Fibroblast of lung (primary cell): ENCODE data around the gene CYP27B1. TPM values are rescaled to one million over a fixed set of nuclear protein-coding genes. Genes with fewer than 3 reads are reported as not detected.
A peak's percentile ranks its signal among the peaks of the same experiment; 100 is the strongest.

Experiments
- DNase-seq, 2 donors: peaks; one replicate each; pipeline versions ENCODE4 v3.0.0 to v3.0.0-alpha.2; 2010; ENCODE audit warnings: low read depth in 2 of 2
- H2AFZ ChIP-seq: 2 replicates; pipeline ENCODE4 v1.5.1; 2012; ENCODE audit warnings: low read length, control low read depth, inconsistent platforms
- H3K27ac ChIP-seq: 2 replicates; pipeline ENCODE4 v1.5.1; 2011; ENCODE audit warnings: low read length, control low read depth; ENCODE audit not compliant: insufficient read depth
- H3K27me3 ChIP-seq: 2 replicates; pipeline ENCODE4 v1.5.1; 2011; ENCODE audit warnings: mild to moderate bottlenecking, low read length; ENCODE audit not compliant: control insufficient read depth, insufficient read depth
- H3K36me3 ChIP-seq: 2 replicates; pipeline ENCODE4 v1.5.1; 2011; ENCODE audit warnings: low read length; ENCODE audit not compliant: control insufficient read depth, insufficient read depth
- H3K4me1 ChIP-seq: 2 replicates; pipeline ENCODE4 v1.5.1; 2011; ENCODE audit warnings: low read length; ENCODE audit not compliant: control insufficient read depth, insufficient read depth; ENCODE audit errors: extremely low read depth
- H3K4me2 ChIP-seq: 2 replicates; pipeline ENCODE4 v1.5.1; 2011; ENCODE audit warnings: low read length, control low read depth; ENCODE audit not compliant: insufficient read depth; ENCODE audit errors: extremely low read depth
- H3K4me3 ChIP-seq, 4 experiments: fragments of 200-600 bp in 1 of 4; sonication (generic) in 1 of 4; replicated peaks in 1 of 4; 2 replicates each; pipeline ENCODE4 v1.5.1; 2011 to 2016; ENCODE audit warnings: low read length in 4 of 4, low read depth in 3 of 4, mild to moderate bottlenecking in 3 of 4, control low read depth in 2 of 4, inconsistent platforms in 1 of 4, mixed read lengths in 1 of 4; ENCODE audit not compliant: insufficient read depth in 1 of 4; ENCODE audit errors: control extremely low read depth in 1 of 4
- H3K79me2 ChIP-seq: 2 replicates; pipeline ENCODE4 v1.5.1; 2012; ENCODE audit warnings: mild to moderate bottlenecking, low read length, inconsistent platforms; ENCODE audit not compliant: control insufficient read depth, insufficient read depth
- H3K9ac ChIP-seq: 2 replicates; pipeline ENCODE4 v1.5.1; 2011; ENCODE audit warnings: mild to moderate bottlenecking, low read length, control low read depth; ENCODE audit not compliant: insufficient read depth
- H3K9me3 ChIP-seq: 2 replicates; pipeline ENCODE4 v1.5.1; 2012; ENCODE audit warnings: low read depth, low read length; ENCODE audit not compliant: control insufficient read depth, insufficient read depth
- H4K20me1 ChIP-seq: 2 replicates; pipeline ENCODE4 v1.5.1; 2011; ENCODE audit warnings: low read length; ENCODE audit not compliant: control insufficient read depth, insufficient read depth; ENCODE audit errors: extremely low read depth
- EZH2 ChIP-seq: IDR thresholded peaks from 2 replicates; pipeline ENCODE4 v1.5.1; 2012; ENCODE audit warnings: low read length, control low read depth, mild to moderate bottlenecking; ENCODE audit errors: missing control alignments
- polyA plus RNA-seq, 2 donors: library from polyadenylated mRNA; depleted of rRNA in 1 of 2; stranded (reverse) in 1 of 2; unstranded in 1 of 2; fragments of >200 nt; gene quantifications; 2 replicates each; pipeline ENCODE4 v1.2.1, GENCODE V29; 2011 to 2012; ENCODE audit warnings: missing spikeins in 1 of 2
- total RNA-seq: library from RNA; depleted of rRNA; stranded (reverse); fragments of >200 nt; gene quantifications from 2 replicates; pipeline ENCODE4 v1.2.1, GENCODE V29; 2014
- TF ChIP-seq, protein P1 (sequence below), 2 donors: IDR thresholded peaks in 1 of 2; conservative IDR thresholded peaks in 1 of 2; 1 replicate in 1 of 2; 2 replicates in 1 of 2; pipeline ENCODE4 v1.5.1; 2011 to 2012; ENCODE audit warnings: low read length in 2 of 2, control low read depth in 1 of 2, inconsistent platforms in 1 of 2, low read depth in 1 of 2, mild to moderate bottlenecking in 1 of 2

CYP27B1 gene
- total and polyA plus RNA-seq, 2 donors (not counting 1 experiment from before 2014, with no cell fraction given), result 0.17 to 0.26 TPM

DNA sequence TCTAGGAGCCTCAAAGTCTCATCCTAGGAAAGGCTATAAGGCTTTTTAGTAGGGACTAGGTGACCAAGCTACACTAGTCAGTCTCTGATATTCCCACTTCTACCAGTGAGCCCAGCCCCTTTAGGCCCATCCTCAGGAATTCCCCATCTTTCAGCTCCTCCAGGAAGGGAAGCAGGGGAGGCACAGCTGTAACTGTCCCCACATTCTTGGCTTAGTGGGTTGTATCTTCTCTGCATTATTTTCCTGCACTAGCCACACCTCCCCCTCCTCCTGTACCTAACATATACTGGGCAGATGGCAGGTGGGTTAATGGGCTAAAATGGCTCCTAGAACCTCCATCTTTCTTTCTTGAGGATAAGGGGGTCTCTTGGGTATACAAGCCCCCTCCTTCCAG, 424 bp upstream of the CYP27B1 start:
- no peak overlapping the region for H3K27ac ChIP-seq
- H3K79me2 ChIP-seq, result peaks cover 5% of the 10 kb centered on the region
- no peaks in the 10 kb centered on the region for H4K20me1 ChIP-seq
- TF ChIP-seq, protein P1, sequence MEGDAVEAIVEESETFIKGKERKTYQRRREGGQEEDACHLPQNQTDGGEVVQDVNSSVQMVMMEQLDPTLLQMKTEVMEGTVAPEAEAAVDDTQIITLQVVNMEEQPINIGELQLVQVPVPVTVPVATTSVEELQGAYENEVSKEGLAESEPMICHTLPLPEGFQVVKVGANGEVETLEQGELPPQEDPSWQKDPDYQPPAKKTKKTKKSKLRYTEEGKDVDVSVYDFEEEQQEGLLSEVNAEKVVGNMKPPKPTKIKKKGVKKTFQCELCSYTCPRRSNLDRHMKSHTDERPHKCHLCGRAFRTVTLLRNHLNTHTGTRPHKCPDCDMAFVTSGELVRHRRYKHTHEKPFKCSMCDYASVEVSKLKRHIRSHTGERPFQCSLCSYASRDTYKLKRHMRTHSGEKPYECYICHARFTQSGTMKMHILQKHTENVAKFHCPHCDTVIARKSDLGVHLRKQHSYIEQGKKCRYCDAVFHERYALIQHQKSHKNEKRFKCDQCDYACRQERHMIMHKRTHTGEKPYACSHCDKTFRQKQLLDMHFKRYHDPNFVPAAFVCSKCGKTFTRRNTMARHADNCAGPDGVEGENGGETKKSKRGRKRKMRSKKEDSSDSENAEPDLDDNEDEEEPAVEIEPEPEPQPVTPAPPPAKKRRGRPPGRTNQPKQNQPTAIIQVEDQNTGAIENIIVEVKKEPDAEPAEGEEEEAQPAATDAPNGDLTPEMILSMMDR (conservative IDR thresholded peaks at IDR 0.05 in 1 of 2, IDR thresholded peaks at IDR 0.05 in 1 of 2; ENCODE audit: low read depth in 1 of 2, low read length in 2 of 2), result no peak
- no peak for TF ChIP-seq EZH2
- H3K9me3 ChIP-seq, result no peaks in the 10 kb centered on the region
- H3K27me3 ChIP-seq, result peaks cover 29% of the 10 kb centered on the region
- peaks cover 11% of the 10 kb centered on the region for H3K36me3 ChIP-seq
- no peak for DNase-seq
- H3K4me2 ChIP-seq, result no peak overlapping the region
- H3K4me1 ChIP-seq, result peaks cover 20% of the 10 kb centered on the region
- no peak overlapping the region for H3K9ac ChIP-seq
- no peak overlapping the region for H2AFZ ChIP-seq
- no peak overlapping the region for H3K4me3 ChIP-seq

DNA sequence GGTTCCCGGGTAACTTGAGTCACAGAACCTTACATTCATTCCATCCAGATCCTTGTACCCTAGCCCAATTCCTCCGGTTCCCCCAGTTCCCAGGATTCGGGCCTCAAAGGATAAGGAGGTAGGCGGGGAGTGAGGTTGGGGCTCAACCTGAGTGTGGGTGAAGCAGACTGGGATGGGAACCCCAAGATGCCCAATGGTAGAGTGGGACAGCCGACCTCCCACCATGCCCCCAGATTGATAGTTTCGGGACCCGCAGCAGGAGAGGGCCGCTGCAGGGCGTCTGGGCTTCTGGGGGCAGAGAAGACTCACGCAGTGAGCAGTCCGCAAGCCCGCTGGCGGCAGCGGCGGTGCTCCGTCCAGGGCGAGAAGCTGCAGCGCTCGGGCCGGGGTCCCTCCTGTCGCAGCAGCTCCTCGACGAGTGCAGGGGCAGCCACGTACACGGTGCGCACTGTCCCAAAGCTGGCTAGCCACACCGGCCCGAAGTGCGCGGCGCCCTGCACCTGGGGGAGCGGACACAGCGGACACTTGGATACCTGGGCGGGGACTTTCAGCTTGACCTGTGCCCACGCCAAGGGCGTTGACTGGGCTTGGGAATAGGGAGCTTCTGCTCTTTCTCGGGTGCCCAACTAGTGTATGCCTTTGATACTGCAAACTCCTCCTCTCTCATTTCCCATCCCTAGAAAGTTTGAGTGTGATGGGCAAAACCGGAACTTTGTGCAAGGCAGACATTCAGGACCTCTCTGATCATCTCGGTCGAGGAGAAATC, 997 bp downstream of the CYP27B1 start:
- TF ChIP-seq, protein P1 (conservative IDR thresholded peaks at IDR 0.05 in 1 of 2, IDR thresholded peaks at IDR 0.05 in 1 of 2; ENCODE audit: low read depth in 1 of 2, low read length in 2 of 2), result no peak
- peak; percentile 71 for TF ChIP-seq EZH2
- no peaks in the 10 kb centered on the region for H3K9me3 ChIP-seq
- DNase-seq, result no peak
- H3K27ac ChIP-seq, result no peak overlapping the region
- H2AFZ ChIP-seq, result no peak overlapping the region
- H3K79me2 ChIP-seq, result peaks cover 1% of the 10 kb centered on the region
- peaks cover 15% of the 10 kb centered on the region for H3K4me1 ChIP-seq
- peaks cover 31% of the 10 kb centered on the region for H3K27me3 ChIP-seq
- H3K4me2 ChIP-seq, result peak overlapping the region; percentile 81
- H3K4me3 ChIP-seq, result peak overlapping the region; percentile 21 to 50 (median 38)
- no peak overlapping the region for H3K9ac ChIP-seq
- H3K36me3 ChIP-seq, result peaks cover 11% of the 10 kb centered on the region
- H4K20me1 ChIP-seq, result no peaks in the 10 kb centered on the region

DNA sequence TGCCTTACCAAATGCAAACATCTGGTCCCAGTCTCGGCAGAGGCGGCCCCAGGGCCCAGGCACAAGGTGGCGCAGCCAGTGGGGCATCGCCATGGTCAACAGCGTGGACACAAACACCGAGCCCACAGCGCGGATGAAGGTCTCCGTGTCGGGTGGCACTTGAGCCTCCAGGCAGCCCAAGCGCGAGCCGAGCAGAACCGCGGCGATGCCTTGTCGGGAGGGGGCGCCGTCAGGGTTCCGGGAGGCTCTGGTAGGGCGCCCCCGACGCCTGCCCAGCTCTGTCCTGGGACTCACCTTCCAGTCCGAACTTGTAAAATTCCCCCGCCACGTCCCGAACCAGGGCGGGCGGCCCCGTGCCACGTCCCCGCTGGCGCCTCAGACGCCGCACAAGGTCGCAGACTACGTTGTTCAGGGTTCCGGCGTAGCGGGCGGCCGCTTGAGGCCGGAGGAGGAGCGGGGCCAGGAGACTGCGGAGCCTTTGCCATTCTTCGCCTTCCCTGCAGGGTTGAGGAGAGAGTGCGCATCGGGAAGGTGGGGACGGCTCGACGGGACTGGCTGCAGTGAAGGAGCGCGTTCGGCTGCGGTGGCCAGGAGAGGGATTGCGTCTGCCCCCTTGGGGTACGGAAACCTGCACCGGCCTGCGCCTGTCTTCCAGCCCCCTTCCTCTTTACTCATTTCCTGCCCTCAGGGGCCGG, 1.7 kb downstream of the CYP27B1 start:
- peaks cover 31% of the 10 kb centered on the region for H3K27me3 ChIP-seq
- peaks cover 8% of the 10 kb centered on the region for H3K36me3 ChIP-seq
- H3K9me3 ChIP-seq, result no peaks in the 10 kb centered on the region
- TF ChIP-seq, protein P1 (conservative IDR thresholded peaks at IDR 0.05 in 1 of 2, IDR thresholded peaks at IDR 0.05 in 1 of 2; ENCODE audit: low read depth in 1 of 2, low read length in 2 of 2), result peak; percentile 21 to 24
- peak; percentile 86 for TF ChIP-seq EZH2
- H3K4me3 ChIP-seq, result peak overlapping the region in 1 of 4 experiments; percentile 50
- peak overlapping the region; percentile 46 for H2AFZ ChIP-seq
- H3K4me2 ChIP-seq, result peak overlapping the region; percentile 58
- peaks cover 13% of the 10 kb centered on the region for H3K4me1 ChIP-seq
- peak in 1 of 2 donors; percentile 28 for DNase-seq
- no peaks in the 10 kb centered on the region for H3K79me2 ChIP-seq
- no peak overlapping the region for H3K27ac ChIP-seq
- H3K9ac ChIP-seq, result peak overlapping the region; percentile 10
- no peaks in the 10 kb centered on the region for H4K20me1 ChIP-seq
